Mucosa of rectum (tissue), 2 donors: Measurements from ENCODE around the gene ZNF526.
A peak's percentile ranks its signal among the peaks of the same experiment; 100 is the strongest.
"Not testable (repeated sequence)": the region's sequence is repeated elsewhere in the genome, so short reads cannot be mapped to it uniquely, and the experiment has no call there.

ENCODE experiments used
- H3K27ac ChIP-seq, 2 donors: one replicate each; pipeline ENCODE4 v1.7.0; 2013; ENCODE audit warnings: inconsistent platforms in 2 of 2, low read depth in 2 of 2, low read length in 2 of 2
- H3K27me3 ChIP-seq, 2 donors: one replicate each; pipeline ENCODE4 v1.7.0; 2013; ENCODE audit warnings: low read length in 2 of 2; ENCODE audit not compliant: control insufficient read depth in 2 of 2, insufficient read depth in 2 of 2
- H3K36me3 ChIP-seq, 2 donors: one replicate each; pipeline ENCODE4 v1.7.0; 2013; ENCODE audit warnings: low read length in 2 of 2; ENCODE audit not compliant: control insufficient read depth in 2 of 2, insufficient read depth in 2 of 2
- H3K4me1 ChIP-seq, 2 donors: one replicate each; pipeline ENCODE4 v1.7.0; 2013; ENCODE audit warnings: low read length in 2 of 2, mild to moderate bottlenecking in 1 of 2; ENCODE audit not compliant: control insufficient read depth in 2 of 2, insufficient read depth in 2 of 2
- H3K4me3 ChIP-seq, 2 donors: one replicate each; pipeline ENCODE4 v1.7.0; 2013; ENCODE audit warnings: low read length in 2 of 2
- H3K9ac ChIP-seq, 2 donors: one replicate each; pipeline ENCODE4 v1.7.0; 2013; ENCODE audit warnings: low read length in 2 of 2, low read depth in 1 of 2, mild to moderate bottlenecking in 1 of 2
- H3K9me3 ChIP-seq, 2 donors: one replicate each; pipeline ENCODE4 v1.7.0; 2013; ENCODE audit warnings: low read length in 2 of 2; ENCODE audit not compliant: control insufficient read depth in 2 of 2
- donor health status: healthy.
- donor health status: Normal muscosa, but diverticular disease.

The ZNF526 gene

DNA sequence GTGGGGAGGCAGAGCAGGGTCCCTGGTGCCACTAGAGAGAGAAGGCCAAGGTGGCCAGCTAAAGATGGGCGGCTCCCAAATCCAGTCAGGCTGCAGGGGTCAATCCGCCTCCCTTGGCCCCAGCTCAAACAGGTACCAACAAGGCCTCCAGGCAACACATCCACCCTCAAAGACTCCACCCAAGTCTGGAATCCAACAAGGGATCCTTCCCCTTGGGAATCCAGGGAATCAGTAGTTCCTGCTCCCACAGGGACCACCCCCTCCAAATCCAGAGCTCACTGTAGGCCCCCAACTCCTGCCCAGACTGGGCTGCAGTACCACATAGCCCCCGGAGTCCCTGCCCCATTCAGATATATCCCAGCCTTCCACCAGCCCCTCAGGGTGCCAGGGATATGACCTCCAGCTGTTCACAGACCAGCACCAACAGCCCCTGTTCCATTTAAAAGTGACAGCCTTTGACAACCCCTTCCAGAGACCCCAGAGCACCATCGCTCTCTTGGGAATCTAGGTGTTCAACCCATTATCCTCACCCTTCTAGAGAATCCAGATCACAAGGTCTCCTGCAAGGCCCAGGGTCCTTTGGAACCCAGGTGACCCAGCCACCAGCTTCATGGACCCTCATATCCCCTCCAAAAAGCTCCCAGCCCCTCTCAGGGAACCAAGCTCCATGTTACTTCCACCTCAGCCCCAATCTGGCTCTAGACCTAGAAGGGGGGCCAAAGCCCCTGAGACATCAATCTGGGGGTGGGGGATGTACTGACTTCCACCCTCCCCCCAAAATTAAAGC, 31.7 kb downstream of the ZNF526 start:
- Histone ChIP-seq H3K4me1 (peaks cover 20 to 29% of the 10 kb centered on the region in 2 donors), H3K27ac (no peak overlapping the region), H3K9me3 (no peaks in the 10 kb centered on the region), H3K27me3 (no peaks in the 10 kb centered on the region), H3K36me3 (peaks cover 3 to 7% of the 10 kb centered on the region in 2 donors), H3K4me3 (peak overlapping the region in 1 of 2 donors; percentile 9), H3K9ac (no peak overlapping the region)

DNA sequence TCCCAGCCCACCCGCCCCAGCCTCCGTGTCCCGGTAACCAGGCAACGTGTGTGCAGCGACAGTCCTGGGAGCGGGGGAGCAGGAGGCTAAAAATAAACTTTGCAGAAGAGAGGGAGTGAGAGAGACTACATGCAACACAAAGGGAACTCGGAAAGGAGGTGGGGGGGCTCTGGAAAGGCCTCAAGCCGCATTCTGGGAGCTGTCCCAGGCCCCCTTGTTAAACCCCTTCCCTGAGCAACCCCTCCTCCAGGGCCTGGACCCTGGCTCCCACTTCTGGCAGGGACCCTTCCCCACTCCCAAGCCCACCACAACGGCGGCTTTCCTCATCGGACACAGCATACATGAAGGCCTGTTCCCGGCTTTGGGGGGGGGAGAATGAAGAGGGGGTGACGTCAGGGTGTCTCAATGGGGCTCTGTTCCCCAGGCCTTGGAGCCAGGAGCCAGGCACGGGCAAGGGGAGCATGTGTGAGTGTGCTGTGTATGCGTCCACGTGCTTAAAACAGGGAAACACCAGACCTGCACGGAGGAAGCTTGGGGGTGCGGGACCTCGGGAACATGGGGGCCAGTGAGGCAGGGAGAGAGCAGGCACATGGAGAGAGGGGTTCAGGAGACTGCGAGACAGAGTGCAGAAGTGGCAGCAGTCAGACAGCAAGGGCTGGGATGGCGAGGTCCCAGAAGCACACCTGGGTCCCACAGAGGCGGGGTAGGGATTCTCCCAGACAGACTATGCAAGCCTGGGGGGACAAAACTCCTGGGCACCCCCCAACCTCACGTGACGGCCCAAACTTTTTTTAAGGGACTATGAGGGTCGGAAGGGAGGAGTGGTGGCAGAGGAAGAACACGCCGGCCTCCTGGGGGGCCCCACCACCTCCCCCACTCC, 32.5 kb downstream of the ZNF526 start:
- Histone ChIP-seq H3K9me3 (no peaks in the 10 kb centered on the region), H3K4me3 (peak overlapping the region; percentile 69 to 74), H3K27me3 (no peaks in the 10 kb centered on the region), H3K4me1 (peaks cover 20 to 32% of the 10 kb centered on the region in 2 donors), H3K36me3 (peaks cover 3 to 7% of the 10 kb centered on the region in 2 donors), H3K27ac (peak overlapping the region; percentile 79 to 99), H3K9ac (peak overlapping the region; percentile 60 to 74)

DNA sequence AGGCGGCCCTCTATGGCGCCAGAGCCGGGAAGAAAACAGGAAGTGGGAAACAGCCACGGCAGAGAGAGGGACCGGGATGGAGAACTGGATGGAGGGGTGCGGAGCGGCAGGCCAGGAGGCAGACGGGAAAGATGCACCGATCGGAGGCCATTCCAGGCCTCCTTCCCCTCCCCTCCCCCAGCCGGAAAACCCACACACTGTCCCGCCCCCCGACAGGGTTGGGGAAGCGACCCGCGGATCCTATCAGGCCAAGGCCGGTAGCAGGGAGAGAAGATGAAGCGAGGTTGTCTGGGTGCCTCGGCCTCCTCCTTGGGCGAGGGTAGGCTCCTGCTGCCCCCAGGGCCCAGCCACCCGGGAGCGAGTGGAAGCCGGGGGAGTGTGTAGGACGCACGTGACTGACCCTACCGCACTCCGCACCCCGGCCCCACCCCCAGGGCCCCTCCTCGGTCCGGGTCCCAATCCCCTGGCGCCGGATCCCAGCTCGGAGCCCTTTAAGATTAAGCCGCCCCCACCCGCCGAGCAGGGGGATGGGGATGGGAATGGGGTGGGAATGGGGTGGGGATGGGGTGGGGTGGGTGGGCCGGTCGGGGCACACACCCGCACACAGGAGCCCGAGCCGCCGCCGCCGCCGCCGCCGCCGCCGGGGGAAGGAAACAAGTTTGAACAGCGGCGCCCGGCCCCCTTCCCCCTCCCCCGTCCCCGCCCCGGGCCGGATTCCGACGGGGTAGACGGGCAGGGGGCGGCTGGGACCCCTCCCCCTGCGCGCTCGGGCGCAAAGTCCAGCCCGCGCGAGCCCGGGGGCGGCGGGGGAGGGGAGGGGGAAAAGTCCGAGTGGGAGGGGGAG, 33.4 kb downstream of the ZNF526 start:
- H3K27ac ChIP-seq = peak overlapping the region; percentile 96 to 99
- H3K36me3 ChIP-seq = peaks cover 3 to 7% of the 10 kb centered on the region in 2 donors
- H3K27me3 ChIP-seq = no peaks in the 10 kb centered on the region
- H3K9ac ChIP-seq = peak overlapping the region; percentile 60 to 74
- peaks cover 20 to 32% of the 10 kb centered on the region in 2 donors for H3K4me1 ChIP-seq
- H3K4me3 ChIP-seq = peak overlapping the region; percentile 74 to 92
- no peaks in the 10 kb centered on the region for H3K9me3 ChIP-seq

DNA sequence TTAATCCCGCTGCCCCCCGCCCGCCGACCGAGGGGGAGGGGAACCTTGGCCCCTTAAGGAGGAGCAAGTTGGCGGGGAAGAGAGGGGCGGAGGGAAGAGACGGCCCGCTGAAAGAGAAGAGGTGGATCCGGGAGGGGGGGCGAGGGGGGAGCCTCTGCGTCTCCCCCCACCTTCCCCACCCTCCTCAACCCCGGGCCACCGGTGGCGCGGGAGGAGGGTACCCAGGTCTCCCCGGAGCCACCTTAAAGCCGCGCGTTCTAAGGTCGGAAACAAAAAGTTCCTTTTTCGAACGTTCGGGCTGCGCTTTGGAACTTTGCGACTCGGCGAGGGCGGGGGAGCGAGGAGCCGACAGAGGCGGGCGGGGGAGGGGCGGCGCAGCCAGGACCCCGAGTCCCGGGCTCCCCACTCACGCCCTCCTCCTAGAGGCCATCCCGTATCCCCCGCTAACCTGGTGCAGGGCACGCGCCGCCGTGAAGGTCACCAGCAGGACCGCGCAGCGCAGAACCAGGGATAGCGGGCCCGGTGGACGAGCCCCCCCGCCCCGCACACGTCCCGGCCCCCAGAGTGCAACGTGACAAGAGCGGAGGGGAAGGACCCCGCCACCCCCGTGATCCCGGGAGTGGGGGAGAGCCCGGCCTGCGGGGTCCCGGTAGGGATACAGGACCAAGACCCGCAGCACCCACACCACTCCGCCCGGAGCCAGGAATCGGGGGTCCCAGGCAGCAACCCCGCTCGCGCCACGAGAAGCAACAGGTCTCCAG, 34.2 kb downstream of the ZNF526 start:
- Histone ChIP-seq H3K36me3 (peaks cover 0 to 7% of the 10 kb centered on the region in 2 donors), H3K27ac (peak overlapping the region; percentile 96 to 99), H3K4me3 (peak overlapping the region; percentile 82 to 92), H3K4me1 (peaks cover 20 to 32% of the 10 kb centered on the region in 2 donors), H3K9ac (peak overlapping the region; percentile 89 to 95), H3K9me3 (no peaks in the 10 kb centered on the region), H3K27me3 (no peaks in the 10 kb centered on the region)

DNA sequence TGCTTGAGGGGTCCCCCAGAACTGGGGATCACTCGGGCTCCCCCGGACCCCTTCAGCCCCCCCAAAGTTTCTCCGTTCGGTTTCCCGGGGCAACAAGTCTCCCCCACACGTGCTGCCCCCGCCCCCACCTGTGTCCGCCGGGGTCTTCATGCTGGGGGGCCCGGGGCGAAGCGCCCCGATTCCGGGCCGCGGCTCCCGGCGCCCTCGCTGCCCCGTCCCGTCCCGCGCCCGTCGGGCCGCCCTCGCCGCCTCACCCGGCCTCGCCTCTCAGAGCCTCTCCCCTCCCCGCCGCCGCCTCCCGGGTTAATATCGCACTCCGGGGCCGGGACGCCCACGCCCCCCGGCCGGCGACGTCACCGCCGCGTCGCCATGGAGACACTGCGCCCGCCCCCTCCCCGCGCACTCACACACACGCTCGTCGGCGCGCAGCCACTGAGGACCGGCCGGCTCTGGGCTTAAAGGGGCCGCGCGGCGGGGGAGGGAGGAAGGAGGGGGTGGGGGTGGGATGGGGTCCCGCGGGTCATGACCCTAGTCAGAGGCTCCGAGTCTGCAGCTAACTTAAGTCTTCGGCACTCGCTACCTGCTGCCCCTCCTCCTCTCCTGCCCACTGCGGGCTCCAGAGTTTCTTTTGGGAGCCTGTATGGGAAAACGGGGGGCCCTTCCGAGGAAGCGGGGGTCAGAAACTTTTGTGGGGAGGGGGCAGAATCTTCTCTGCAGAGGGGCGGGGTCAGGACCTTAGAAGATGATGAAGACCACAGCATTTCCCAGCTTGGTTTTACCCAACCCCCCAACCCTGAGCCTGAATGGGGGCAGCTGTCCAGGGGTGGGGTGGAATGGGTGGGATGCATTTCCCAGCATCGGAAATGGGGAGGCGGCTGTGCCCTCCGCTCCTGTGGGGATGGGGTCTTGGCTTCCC, 35.0 kb downstream of the ZNF526 start, which contains the start of gene ERF:
ERF (minus strand) TSS at position 279 of the 916 bp plus-strand sequence; CDS start at position 150, 129 bp downstream.
- Histone ChIP-seq H3K36me3 (no peaks in the 10 kb centered on the region), H3K27me3 (no peaks in the 10 kb centered on the region), H3K9me3 (no peaks in the 10 kb centered on the region), H3K27ac (peak within 1 kb of the TSS; percentile 96 to 99), H3K4me3 (peak within 1 kb of the TSS; percentile 82 to 92), H3K4me1 (peaks cover 20 to 32% of the 10 kb centered on the region in 2 donors), H3K9ac (peak within 1 kb of the TSS; percentile 89 to 95)

DNA sequence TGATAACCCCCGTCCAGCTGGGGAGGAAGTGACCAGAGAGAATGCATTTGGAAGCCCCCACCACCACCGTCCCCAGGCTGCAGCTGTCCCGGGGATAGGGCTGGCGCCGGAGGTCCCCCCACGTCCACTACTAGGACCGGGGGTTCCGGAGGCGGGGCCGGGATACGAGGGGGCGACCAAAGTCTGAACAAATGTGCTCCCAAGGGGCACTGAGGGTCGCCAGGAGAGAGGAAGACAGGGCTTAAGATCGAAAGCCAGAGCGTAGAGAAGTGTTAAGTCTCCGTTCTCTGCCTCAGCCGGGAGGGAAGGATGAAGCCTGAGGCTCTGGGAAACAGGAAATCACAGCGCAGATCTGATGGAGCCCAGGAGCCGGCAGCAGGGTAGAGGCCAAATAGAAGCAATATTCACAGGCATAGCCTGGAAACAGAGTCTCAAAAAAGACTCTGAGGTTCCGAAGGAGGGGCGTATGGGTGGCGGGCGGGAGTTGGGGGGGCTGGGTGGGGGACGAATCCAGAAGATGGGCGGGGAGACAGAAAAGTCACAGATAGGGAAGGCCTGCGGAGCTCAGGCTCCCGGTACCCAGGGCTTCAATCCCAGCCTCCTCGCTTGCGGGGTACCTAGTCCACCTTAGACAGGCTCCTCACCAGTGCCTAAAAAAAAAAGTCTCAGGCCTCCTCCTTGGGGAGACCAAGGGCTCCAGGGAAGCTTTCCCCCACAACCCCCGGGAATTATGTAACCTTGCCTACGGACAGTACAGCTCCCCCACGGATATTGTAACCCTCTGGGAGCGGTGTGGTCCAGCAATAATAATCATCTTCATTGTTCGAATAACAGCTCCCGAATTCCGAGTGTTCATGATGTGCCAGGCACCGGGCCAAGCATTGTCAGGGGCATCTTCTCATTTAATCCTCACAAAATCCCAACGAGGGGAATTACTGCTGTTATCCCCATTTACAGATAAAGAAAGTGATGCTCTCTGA, 35.9 kb downstream of the ZNF526 start:
- H3K27me3 ChIP-seq = no peaks in the 10 kb centered on the region
- peak overlapping the region; percentile 80 to 84 for H3K27ac ChIP-seq
- peak overlapping the region; percentile 56 to 74 for H3K4me3 ChIP-seq

DNA sequence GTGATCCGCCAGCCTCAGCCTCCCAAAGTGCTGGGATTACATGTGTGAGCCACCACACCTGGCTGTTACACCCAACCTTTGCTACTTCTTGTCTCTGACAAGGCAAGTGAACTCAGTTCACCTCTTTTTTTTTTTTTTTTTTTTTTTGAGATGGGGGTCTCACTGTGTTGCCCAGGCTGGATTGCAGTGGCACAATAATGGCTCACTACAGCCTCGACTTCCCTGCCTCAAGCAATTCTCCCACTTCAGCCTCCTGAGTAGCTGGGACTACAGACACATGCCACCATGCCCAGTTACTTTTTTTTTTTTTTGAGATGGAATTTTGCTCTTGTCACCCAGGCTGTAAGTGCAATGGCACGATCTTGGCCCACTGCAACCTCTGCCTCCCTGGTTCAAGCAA, 37.7 kb downstream of the ZNF526 start:
- not testable (repeated sequence) for H3K36me3 ChIP-seq, H3K27ac ChIP-seq, H3K9me3 ChIP-seq, H3K27me3 ChIP-seq, H3K9ac ChIP-seq, H3K4me3 ChIP-seq
- peaks cover 9 to 20% of the 10 kb centered on the region in 2 donors for H3K4me1 ChIP-seq

More for the DNA sequence above, 35.9 kb downstream of the ZNF526 start:
- peaks cover 20 to 32% of the 10 kb centered on the region in 2 donors for H3K4me1 ChIP-seq
- H3K9ac ChIP-seq = peak overlapping the region; percentile 64 to 77
- H3K36me3 ChIP-seq = no peaks in the 10 kb centered on the region
- H3K9me3 ChIP-seq = no peaks in the 10 kb centered on the region

DNA sequence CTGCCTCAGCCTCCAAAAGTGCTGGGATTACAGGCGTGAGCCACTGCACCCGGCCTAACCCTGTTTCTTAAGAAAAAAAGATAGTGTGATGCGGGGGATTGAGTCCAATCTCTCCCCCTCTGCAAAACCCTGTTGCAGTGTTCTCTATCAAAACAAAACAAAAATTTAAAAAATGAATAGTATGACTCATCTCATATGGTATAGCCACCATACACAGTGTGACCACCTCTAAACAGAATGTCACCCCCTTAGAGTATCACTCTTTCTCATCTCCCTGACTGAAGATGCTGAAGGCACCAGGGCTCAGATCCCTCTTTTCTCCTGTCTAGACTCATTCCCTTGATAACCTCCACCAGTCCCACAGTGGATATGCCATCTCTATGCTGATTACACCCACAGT, 41.7 kb downstream of the ZNF526 start:
- Histone ChIP-seq H3K9me3 (no peaks in the 10 kb centered on the region), H3K4me1 (peaks cover 0 to 3% of the 10 kb centered on the region in 2 donors), H3K27ac (no peak overlapping the region), H3K27me3 (no peaks in the 10 kb centered on the region), H3K4me3 (no peak overlapping the region), H3K36me3 (no peaks in the 10 kb centered on the region), H3K9ac (no peak overlapping the region)
